Neural cell (in vitro differentiated cells): Measurements from ENCODE around the gene TRPM1.

Source experiments
- EZH2 ChIP-seq: fragments of 200-600, 300-800 bp; shearing (Covaris generic), sonication (generic); IDR thresholded peaks from 2 replicates; pipeline ENCODE4 v1.6.1; 2014; ENCODE audit warnings: antibody characterized with exemption, low read length, borderline replicate concordance, mild to moderate bottlenecking; ENCODE audit not compliant: insufficient read depth, poor library complexity, severe bottlenecking
- POLR2AphosphoS5 ChIP-seq: IDR thresholded peaks from 2 replicates; pipeline ENCODE4 v1.6.1; 2012

DNA sequence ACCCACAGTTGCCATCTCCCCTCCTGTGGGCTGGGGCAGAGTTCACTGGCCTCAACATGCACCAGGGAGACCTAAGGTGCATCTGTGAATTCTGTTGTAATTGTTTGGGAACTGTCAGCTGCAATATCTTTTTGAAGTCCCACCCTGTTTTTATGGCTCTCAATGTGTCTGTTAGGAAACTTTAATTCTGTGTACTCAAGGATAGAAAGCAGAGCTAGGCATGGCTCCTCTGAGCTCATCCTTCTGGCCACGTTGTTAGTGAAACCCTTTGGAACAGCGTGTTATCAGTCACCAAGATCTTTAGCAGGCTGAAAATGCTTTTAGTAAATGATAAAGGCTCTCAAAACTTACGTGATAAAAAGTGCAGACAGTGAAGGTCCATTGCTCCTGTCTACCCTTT is 76.5 kb downstream of the TRPM1 start:
- no peak for TF ChIP-seq EZH2
- no peak for TF ChIP-seq POLR2AphosphoS5
